ENCODE measurements around the gene PALS1.
A peak's percentile ranks its signal among the peaks of the same experiment; 100 is the strongest.

The PALS1 gene

GRCh38 chr14:67241411-67242167 is at the start of gene PALS1:
TSS of gene PALS1 (plus strand) at chr14:67241435. CDS start at chr14:67279171, 37,736 bp downstream.
- peak; percentile 63 for DNase-seq (ENCODE audit: low read depth)

- no peak for DNase-seq (ENCODE audit: low read depth)
Observed at GRCh38 chr14:67191768-67192290, 49.4 kb upstream of the PALS1 start.

- no peak for DNase-seq (ENCODE audit: low read depth)
Observed at GRCh38 chr14:67192366-67192765, 48.9 kb upstream of the PALS1 start.

GRCh38 chr14:67195279-67195678 is 46.0 kb upstream of the PALS1 start:
- DNase-seq (ENCODE audit: low read depth) = no peak

- no peak for DNase-seq (ENCODE audit: low read depth)
Observed at GRCh38 chr14:67199016-67199415, 42.2 kb upstream of the PALS1 start.

GRCh38 chr14:67207810-67208209 is 33.4 kb upstream of the PALS1 start:
- no peak for DNase-seq (ENCODE audit: low read depth)

GRCh38 chr14:67218126-67218525 is 23.1 kb upstream of the PALS1 start:
- no peak for DNase-seq (ENCODE audit: low read depth)

- DNase-seq (ENCODE audit: low read depth) = no peak
Observed at GRCh38 chr14:67221248-67221981, 19.8 kb upstream of the PALS1 start.

- no peak for DNase-seq (ENCODE audit: low read depth)
Observed at GRCh38 chr14:67221982-67222328, 19.3 kb upstream of the PALS1 start.

- no peak for DNase-seq (ENCODE audit: low read depth)
Observed at GRCh38 chr14:67225523-67225922, 15.7 kb upstream of the PALS1 start.

- no peak for DNase-seq (ENCODE audit: low read depth)
Observed at GRCh38 chr14:67228325-67228984, 12.8 kb upstream of the PALS1 start.

GRCh38 chr14:67232066-67232465 is 9.2 kb upstream of the PALS1 start:
- no peak for DNase-seq (ENCODE audit: low read depth)

- no peak for DNase-seq (ENCODE audit: low read depth)
Observed at GRCh38 chr14:67232621-67233020, 8.6 kb upstream of the PALS1 start.

- DNase-seq (ENCODE audit: low read depth) = no peak
Observed at GRCh38 chr14:67237591-67237990, 3.6 kb upstream of the PALS1 start.

- no peak for DNase-seq (ENCODE audit: low read depth)
Observed at GRCh38 chr14:67239582-67239981, 1.7 kb upstream of the PALS1 start.

GRCh38 chr14:67240168-67240932 is 885 bp upstream of the PALS1 start:
- peak; percentile 8 for DNase-seq (ENCODE audit: low read depth)

- DNase-seq (ENCODE audit: low read depth) = peak; percentile 65
Observed at GRCh38 chr14:67240978-67241410, 241 bp upstream of the PALS1 start.

GRCh38 chr14:67242168-67242420 is 859 bp downstream of the PALS1 start:
- no peak for DNase-seq (ENCODE audit: low read depth)

- DNase-seq (ENCODE audit: low read depth) = no peak
Observed at GRCh38 chr14:67245104-67245503, 3.9 kb downstream of the PALS1 start.

GRCh38 chr14:67251573-67252226 is 10.5 kb downstream of the PALS1 start:
- DNase-seq (ENCODE audit: low read depth) = no peak

- no peak for DNase-seq (ENCODE audit: low read depth)
Observed at GRCh38 chr14:67253076-67253635, 11.9 kb downstream of the PALS1 start.

All from CMK (cell line).